Measurements from ENCODE around the gene LYG1. TPM values are rescaled to one million over a fixed set of nuclear protein-coding genes. Genes with fewer than 3 reads are reported as not detected.

The LYG1 gene
- total RNA-seq, 1 experiment from 2014 or later, result 0.31 TPM

DNA sequence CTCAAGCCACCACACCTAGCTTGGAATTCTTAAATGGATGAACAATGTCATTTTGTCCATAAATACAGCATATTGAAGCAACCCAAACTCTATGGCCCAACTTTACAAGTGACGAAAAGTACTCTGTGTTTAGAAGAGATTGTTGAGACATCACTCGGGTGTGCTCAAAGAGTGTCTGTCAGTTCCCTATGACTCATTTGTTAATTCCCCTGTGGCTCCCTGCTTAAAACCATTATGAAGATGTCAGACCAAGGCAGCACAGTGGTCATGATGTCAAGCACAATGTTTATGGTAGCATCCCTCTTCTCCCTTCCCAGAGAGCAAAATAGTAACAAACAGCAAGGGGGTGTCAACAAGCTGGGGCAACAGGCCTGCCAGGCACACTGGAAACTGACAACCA, 3.0 kb downstream of the LYG1 start:
- no peak overlapping the region for H3K14ac ChIP-seq (ENCODE audit: insufficient read depth, low read length)
- no peak overlapping the region for H2AFZ ChIP-seq (ENCODE audit: low read length)
- H3K4me1 Mint-ChIP-seq, result no peaks in the 10 kb centered on the region
- TF ChIP-seq, protein P1, sequence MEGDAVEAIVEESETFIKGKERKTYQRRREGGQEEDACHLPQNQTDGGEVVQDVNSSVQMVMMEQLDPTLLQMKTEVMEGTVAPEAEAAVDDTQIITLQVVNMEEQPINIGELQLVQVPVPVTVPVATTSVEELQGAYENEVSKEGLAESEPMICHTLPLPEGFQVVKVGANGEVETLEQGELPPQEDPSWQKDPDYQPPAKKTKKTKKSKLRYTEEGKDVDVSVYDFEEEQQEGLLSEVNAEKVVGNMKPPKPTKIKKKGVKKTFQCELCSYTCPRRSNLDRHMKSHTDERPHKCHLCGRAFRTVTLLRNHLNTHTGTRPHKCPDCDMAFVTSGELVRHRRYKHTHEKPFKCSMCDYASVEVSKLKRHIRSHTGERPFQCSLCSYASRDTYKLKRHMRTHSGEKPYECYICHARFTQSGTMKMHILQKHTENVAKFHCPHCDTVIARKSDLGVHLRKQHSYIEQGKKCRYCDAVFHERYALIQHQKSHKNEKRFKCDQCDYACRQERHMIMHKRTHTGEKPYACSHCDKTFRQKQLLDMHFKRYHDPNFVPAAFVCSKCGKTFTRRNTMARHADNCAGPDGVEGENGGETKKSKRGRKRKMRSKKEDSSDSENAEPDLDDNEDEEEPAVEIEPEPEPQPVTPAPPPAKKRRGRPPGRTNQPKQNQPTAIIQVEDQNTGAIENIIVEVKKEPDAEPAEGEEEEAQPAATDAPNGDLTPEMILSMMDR (conservative IDR thresholded peaks at IDR 0.05), result no peak
- H2BK5ac ChIP-seq (ENCODE audit: insufficient read length, low read length), result no peak overlapping the region
- no peak overlapping the region for H3T11ph ChIP-seq (ENCODE audit: low read length)
- no peak overlapping the region for H2BK12ac ChIP-seq (ENCODE audit: insufficient read length, low read depth, low read length)
- H3K79me1 ChIP-seq (ENCODE audit: insufficient read depth, low read depth, low read length, poor library complexity, severe bottlenecking), result no peaks in the 10 kb centered on the region
- no peaks in the 10 kb centered on the region for H3K36me3 Mint-ChIP-seq (ENCODE audit: insufficient read depth in 1 of 3, low read depth in 3 of 3)
- no peak overlapping the region for H3K27ac Mint-ChIP-seq
- H3K4ac ChIP-seq (ENCODE audit: low read depth, low read length), result no peak overlapping the region
- H4K20me1 ChIP-seq (ENCODE audit: control insufficient read depth, insufficient read depth, insufficient read length), result no peaks in the 10 kb centered on the region
- H3K9me3 ChIP-seq (ENCODE audit: control insufficient read depth, low read depth, low read length), result no peaks in the 10 kb centered on the region
- no peaks in the 10 kb centered on the region for H3K79me2 ChIP-seq (ENCODE audit: insufficient read depth, low read length)
- no peak overlapping the region for H2AK5ac ChIP-seq (ENCODE audit: insufficient read length, low read length)
- no peak overlapping the region for H3K9ac ChIP-seq (ENCODE audit: extremely low read depth, insufficient read length, low read length)
- no peaks in the 10 kb centered on the region for H3K27me3 Mint-ChIP-seq (ENCODE audit: low read depth)
- H4K5ac ChIP-seq (ENCODE audit: insufficient read length, low read depth, low read length), result no peak overlapping the region
- H4K8ac ChIP-seq (replicated peaks; ENCODE audit: insufficient read length, low read depth, low read length), result no peak overlapping the region
- H3K4me1 ChIP-seq (ENCODE audit: insufficient read depth, low read length), result no peaks in the 10 kb centered on the region
- no peak overlapping the region for H3K56ac ChIP-seq (ENCODE audit: insufficient read length, low read depth, low read length)
- no peak overlapping the region for H3K4me3 Mint-ChIP-seq
- H3K23ac ChIP-seq (ENCODE audit: insufficient read length, low read depth, low read length), result no peak overlapping the region
- H3K4me2 ChIP-seq (ENCODE audit: insufficient read depth, insufficient read length, low read length), result no peak overlapping the region
- no peak overlapping the region for H4K91ac ChIP-seq (ENCODE audit: insufficient read length, low read depth, low read length)
- H3K27me3 ChIP-seq (ENCODE audit: insufficient read depth, low read length), result no peaks in the 10 kb centered on the region
- WGBS (ENCODE audit: extremely low coverage, insufficient read length, low lambda C conversion rate), result no CpG with 5 or more reads among the region's 2 CpGs
- no peak overlapping the region for H2BK120ac ChIP-seq (ENCODE audit: low read depth, low read length, poor library complexity, severe bottlenecking)
- DNase-seq, result no peak
- H2BK20ac ChIP-seq (ENCODE audit: low read depth, low read length, poor library complexity, severe bottlenecking), result no peak overlapping the region
- H3K9me3 Mint-ChIP-seq, result no peaks in the 10 kb centered on the region; a peak in 1 of 5 replicates
- no peak overlapping the region for H2BK15ac ChIP-seq (ENCODE audit: low read depth, low read length)
- no peak overlapping the region for H3K27ac ChIP-seq (ENCODE audit: insufficient read length, low read depth, low read length)
- H3K18ac ChIP-seq (ENCODE audit: insufficient read length, low read depth, low read length), result no peak overlapping the region
- H3K23me2 ChIP-seq (ENCODE audit: insufficient read length, low read depth, low read length, poor library complexity, severe bottlenecking), result no peaks in the 10 kb centered on the region
